Stimulated activated CD4-positive, alpha-beta T cell treated with anti-CD3 and anti-CD28 coated beads, Interleukin-1b, Interleukin-23, amount 100 ng/mL, for 4 hours (primary cell): Measurements from ENCODE around the gene PRR7.
A peak's percentile ranks its signal among the peaks of the same experiment; 100 is the strongest.

Experiments used
- DNase-seq, 2 donors: peaks; one replicate each; pipeline ENCODE4 v3.0.0-alpha.2; 2020; ENCODE audit warnings: low read depth in 2 of 2

Gene PRR7

GRCh38 chr5:177450667-177451424 lies 4.2 kb downstream of the PRR7 start:
- DNase-seq, result no peak

- DNase-seq, result no peak
Measured at GRCh38 chr5:177452688-177453638, 6.3 kb downstream of the PRR7 start.

- DNase-seq, result no peak
Measured at GRCh38 chr5:177453852-177454396, 7.3 kb downstream of the PRR7 start.

- peak; percentile 94 to 97 for DNase-seq
Measured at GRCh38 chr5:177454397-177455035, 7.9 kb downstream of the PRR7 start.

- DNase-seq, result peak; percentile 90 to 94
Measured at GRCh38 chr5:177455036-177455660, 8.5 kb downstream of the PRR7 start.

- DNase-seq, result peak; percentile 98 to 99
Measured at GRCh38 chr5:177455661-177456590, 9.3 kb downstream of the PRR7 start.

- DNase-seq, result no peak
Measured at GRCh38 chr5:177456591-177456964, 10.0 kb downstream of the PRR7 start.

- no peak for DNase-seq
Measured at GRCh38 chr5:177456976-177457851, 10.6 kb downstream of the PRR7 start.

GRCh38 chr5:177457852-177458681 lies 11.5 kb downstream of the PRR7 start:
- DNase-seq, result no peak

- no peak for DNase-seq
Measured at GRCh38 chr5:177458912-177459350, 12.3 kb downstream of the PRR7 start.

- no peak for DNase-seq
Measured at GRCh38 chr5:177459357-177459756, 12.7 kb downstream of the PRR7 start.

GRCh38 chr5:177459819-177460628 lies 13.4 kb downstream of the PRR7 start:
- DNase-seq, result no peak

- DNase-seq, result no peak
Measured at GRCh38 chr5:177462021-177462670, 15.5 kb downstream of the PRR7 start.

GRCh38 chr5:177465044-177465443 lies 18.4 kb downstream of the PRR7 start:
- no peak for DNase-seq

GRCh38 chr5:177466861-177467260 lies 20.2 kb downstream of the PRR7 start:
- no peak for DNase-seq

GRCh38 chr5:177467436-177467835 lies 20.8 kb downstream of the PRR7 start:
- no peak for DNase-seq

- no peak for DNase-seq
Measured at GRCh38 chr5:177468329-177468684, 21.7 kb downstream of the PRR7 start.
